Measurements from ENCODE around the gene GNL3. TPM values are rescaled to one million over a fixed set of nuclear protein-coding genes. Genes with fewer than 3 reads are reported as not detected.

Gene GNL3
- total RNA-seq, 5 donors from 2014 or later (not counting 1 experiment from before 2014, with no cell fraction given), result 77.1 to 110 (median 86.6) TPM

DNA sequence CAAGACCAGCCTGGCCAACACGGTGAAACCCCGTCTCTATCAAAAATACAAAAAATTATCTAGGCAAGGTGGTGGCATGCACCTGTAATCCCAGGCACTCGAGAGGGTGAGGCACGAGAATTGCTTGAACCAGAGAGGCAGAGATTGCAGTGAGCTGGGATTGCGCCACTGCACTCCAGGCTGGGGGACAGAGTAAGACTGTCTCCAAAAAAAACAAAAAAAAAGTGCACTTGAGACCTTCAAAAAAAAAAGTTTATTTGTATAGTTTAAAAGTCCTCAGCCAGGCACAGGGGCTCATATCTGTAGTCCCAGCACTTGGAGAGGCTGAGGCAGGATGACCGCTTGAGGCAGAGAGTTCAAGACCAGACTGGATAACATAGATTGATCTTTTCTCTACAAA is 2.2 kb upstream of the GNL3 start:
- Histone ChIP-seq H3K4me1 (ENCODE audit: control insufficient read depth in 1 of 2, extremely low read depth in 1 of 2, insufficient read depth in 2 of 2, low read length in 2 of 2) (peaks cover 17 to 23% of the 10 kb centered on the region in 2 experiments), H3K9me3 (no peaks in the 10 kb centered on the region), H3K4me3 (ENCODE audit: control insufficient read depth in 1 of 2, extremely low read depth in 1 of 2, low read length in 1 of 2) (no peak overlapping the region), H3K27me3 (replicated peaks in 1 of 2; ENCODE audit: control insufficient read depth in 2 of 2, extremely low read depth in 1 of 2, insufficient read depth in 2 of 2, low read length in 1 of 2) (no peaks in the 10 kb centered on the region), H3K36me3 (ENCODE audit: control insufficient read depth in 2 of 2, extremely low read depth in 1 of 2, insufficient read depth in 1 of 2, low read length in 1 of 2) (peaks cover 8 to 37% of the 10 kb centered on the region in 2 donors), H3K27ac (ENCODE audit: low read length) (no peak overlapping the region)
- ChIA-PET POLR2A (interaction anchor here in 1 of 2 donors (0.7 kb wide), 1 partner anchor 568 kb away, joined by 8 read pairs; no protein-coding TSS in a partner anchor), CTCF (no interaction called here)
- ATAC-seq (replicated peaks in 1 of 4) (no peak), DNase-seq (no peak)
- H3K9me3 Mint-ChIP-seq, result no peaks in the 10 kb centered on the region
- no peaks in the 10 kb centered on the region for H3K27me3 Mint-ChIP-seq
- peak overlapping the region in 1 of 2 donors; percentile 44 for H3K27ac Mint-ChIP-seq
- peak overlapping the region; percentile 21 to 99 (median 46) for H3K4me3 Mint-ChIP-seq
- WGBS (ENCODE audit: insufficient coverage), result 82% methylated on average over 4 of the region's 6 CpGs
- peaks cover 34% of the 10 kb centered on the region for H3K36me3 Mint-ChIP-seq
- H3K4me1 Mint-ChIP-seq, result peaks cover 55 to 79% (median 77%) of the 10 kb centered on the region in 3 donors

GRCh38 chr3:52684184-52684583 is 1.6 kb upstream of the GNL3 start:
- Mint-ChIP-seq H3K27ac (peak overlapping the region; percentile 83 to 95), H3K27me3 (no peaks in the 10 kb centered on the region), H3K4me3 (peak overlapping the region; percentile 89 to 99 (median 90)), H3K4me1 (peaks cover 49 to 76% (median 73%) of the 10 kb centered on the region in 3 donors), H3K36me3 (peaks cover 35% of the 10 kb centered on the region), H3K9me3 (no peaks in the 10 kb centered on the region)
- ChIA-PET CTCF (no interaction called here), POLR2A (interaction anchor here in 1 of 2 donors (0.7 kb wide), 1 partner anchor 567 kb away, joined by 8 read pairs; no protein-coding TSS in a partner anchor)
- H3K4me3 ChIP-seq (ENCODE audit: control insufficient read depth in 1 of 2, extremely low read depth in 1 of 2, low read length in 1 of 2), result no peak overlapping the region
- no peak overlapping the region for H3K27ac ChIP-seq (ENCODE audit: low read length)
- ATAC-seq (replicated peaks in 1 of 4) (no peak), DNase-seq (no peak)
- H3K9me3 ChIP-seq, result no peaks in the 10 kb centered on the region
- H3K27me3 ChIP-seq (replicated peaks in 1 of 2; ENCODE audit: control insufficient read depth in 2 of 2, extremely low read depth in 1 of 2, insufficient read depth in 2 of 2, low read length in 1 of 2), result no peaks in the 10 kb centered on the region
- no CpG with 5 or more reads among the region's 5 CpGs for WGBS (ENCODE audit: insufficient coverage)
- H3K4me1 ChIP-seq (ENCODE audit: control insufficient read depth in 1 of 2, extremely low read depth in 1 of 2, insufficient read depth in 2 of 2, low read length in 2 of 2), result peaks cover 17 to 23% of the 10 kb centered on the region in 2 experiments
- peaks cover 3 to 37% of the 10 kb centered on the region in 2 donors for H3K36me3 ChIP-seq (ENCODE audit: control insufficient read depth in 2 of 2, extremely low read depth in 1 of 2, insufficient read depth in 1 of 2, low read length in 1 of 2)

DNA sequence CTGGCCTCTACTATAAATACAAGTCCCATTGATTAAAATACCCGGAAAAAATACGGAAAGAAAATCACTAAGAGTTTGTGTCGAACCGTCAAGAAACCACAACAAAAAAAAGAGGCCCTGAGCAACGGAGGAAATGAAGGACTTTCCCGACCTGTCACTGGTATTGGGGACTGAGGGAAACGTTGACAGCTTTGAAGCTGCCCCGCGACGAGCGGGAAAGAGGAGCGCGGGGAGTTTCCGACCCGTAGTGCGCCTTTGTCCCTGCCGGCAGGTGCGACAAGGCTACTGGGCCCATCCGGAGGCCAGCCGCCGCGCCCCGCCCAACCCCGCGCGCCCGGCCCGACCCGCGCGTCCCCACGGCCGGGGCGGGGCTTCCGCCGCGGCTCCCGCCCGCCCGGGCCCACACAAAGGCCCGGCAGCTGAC is 535 bp upstream of the GNL3 start:
- H3K27me3 Mint-ChIP-seq, result no peaks in the 10 kb centered on the region
- H3K36me3 Mint-ChIP-seq, result peaks cover 36% of the 10 kb centered on the region
- Histone ChIP-seq H3K4me1 (ENCODE audit: control insufficient read depth in 1 of 2, extremely low read depth in 1 of 2, insufficient read depth in 2 of 2, low read length in 2 of 2) (peaks cover 17 to 23% of the 10 kb centered on the region in 2 experiments), H3K27me3 (replicated peaks in 1 of 2; ENCODE audit: control insufficient read depth in 2 of 2, extremely low read depth in 1 of 2, insufficient read depth in 2 of 2, low read length in 1 of 2) (no peaks in the 10 kb centered on the region), H3K4me3 (ENCODE audit: control insufficient read depth in 1 of 2, extremely low read depth in 1 of 2, low read length in 1 of 2) (peak overlapping the region; percentile 75 to 84), H3K27ac (ENCODE audit: low read length) (peak overlapping the region; percentile 91), H3K36me3 (ENCODE audit: control insufficient read depth in 2 of 2, extremely low read depth in 1 of 2, insufficient read depth in 1 of 2, low read length in 1 of 2) (peaks cover 0 to 40% of the 10 kb centered on the region in 2 donors), H3K9me3 (no peaks in the 10 kb centered on the region)
- CTCF ChIA-PET, result no interaction called here
- 0% methylated on average over 32 of the region's 41 CpGs for WGBS (ENCODE audit: insufficient coverage)
- DNase-seq, result peak in 33 of 35 experiments; percentile 51 to 88 (median 68)
- ATAC-seq (replicated peaks in 1 of 4), result peak; percentile 75 to 81 (median 78)
- POLR2A ChIA-PET, result no interaction called here
- no peaks in the 10 kb centered on the region for H3K9me3 Mint-ChIP-seq
- peaks cover 39 to 70% (median 66%) of the 10 kb centered on the region in 3 donors for H3K4me1 Mint-ChIP-seq
- peak overlapping the region; percentile 83 to 95 for H3K27ac Mint-ChIP-seq
- peak overlapping the region; percentile 89 to 99 (median 90) for H3K4me3 Mint-ChIP-seq

- H3K36me3 Mint-ChIP-seq, result peaks cover 46% of the 10 kb centered on the region
- WGBS (ENCODE audit: insufficient coverage), result no CpG with 5 or more reads among the region's 6 CpGs
- no peak overlapping the region for H3K27ac ChIP-seq (ENCODE audit: low read length)
- H3K4me3 ChIP-seq (ENCODE audit: control insufficient read depth in 1 of 2, extremely low read depth in 1 of 2, low read length in 1 of 2), result no peak overlapping the region
- peaks cover 23 to 52% (median 50%) of the 10 kb centered on the region in 3 donors for H3K4me1 Mint-ChIP-seq
- H3K27ac Mint-ChIP-seq, result no peak overlapping the region
- ATAC-seq (replicated peaks in 1 of 4) (no peak), DNase-seq (no peak)
- H3K27me3 Mint-ChIP-seq, result no peaks in the 10 kb centered on the region
- H3K4me3 Mint-ChIP-seq, result peak overlapping the region in 1 of 3 donors; percentile 21
- POLR2A ChIA-PET, result no interaction called here
- CTCF ChIA-PET, result no interaction called here
- H3K4me1 ChIP-seq (ENCODE audit: control insufficient read depth in 1 of 2, extremely low read depth in 1 of 2, insufficient read depth in 2 of 2, low read length in 2 of 2), result peaks cover 17 to 20% of the 10 kb centered on the region in 2 experiments
- H3K9me3 ChIP-seq, result no peaks in the 10 kb centered on the region
- no peaks in the 10 kb centered on the region for H3K9me3 Mint-ChIP-seq
- H3K36me3 ChIP-seq (ENCODE audit: control insufficient read depth in 2 of 2, extremely low read depth in 1 of 2, insufficient read depth in 1 of 2, low read length in 1 of 2), result peaks cover 3 to 66% of the 10 kb centered on the region in 2 donors
- no peaks in the 10 kb centered on the region for H3K27me3 ChIP-seq (replicated peaks in 1 of 2; ENCODE audit: control insufficient read depth in 2 of 2, extremely low read depth in 1 of 2, insufficient read depth in 2 of 2, low read length in 1 of 2)
These were observed 2.4 kb downstream of the GNL3 start for GRCh38 chr3:52688266-52688665.

- no peaks in the 10 kb centered on the region for H3K27me3 Mint-ChIP-seq
- Histone ChIP-seq H3K9me3 (no peaks in the 10 kb centered on the region), H3K27me3 (replicated peaks in 1 of 2; ENCODE audit: control insufficient read depth in 2 of 2, extremely low read depth in 1 of 2, insufficient read depth in 2 of 2, low read length in 1 of 2) (no peaks in the 10 kb centered on the region), H3K4me3 (ENCODE audit: control insufficient read depth in 1 of 2, extremely low read depth in 1 of 2, low read length in 1 of 2) (no peak overlapping the region), H3K36me3 (ENCODE audit: control insufficient read depth in 2 of 2, extremely low read depth in 1 of 2, insufficient read depth in 1 of 2, low read length in 1 of 2) (peaks cover 3 to 75% of the 10 kb centered on the region in 2 donors), H3K4me1 (ENCODE audit: control insufficient read depth in 1 of 2, extremely low read depth in 1 of 2, insufficient read depth in 2 of 2, low read length in 2 of 2) (peaks cover 13% of the 10 kb centered on the region in 2 experiments), H3K27ac (ENCODE audit: low read length) (peak overlapping the region; percentile 6)
- ChIA-PET POLR2A (interaction anchor here in 1 of 2 donors (1.6 kb wide), 1 partner anchor 16 kb away, joined by 3 read pairs; the partner anchor contains the start of genes GLT8D1 and SPCS1), CTCF (no interaction called here)
- peaks cover 52% of the 10 kb centered on the region for H3K36me3 Mint-ChIP-seq
- WGBS (ENCODE audit: insufficient coverage), result 94% methylated on average over 2 of the region's 3 CpGs
- no peak overlapping the region for H3K4me3 Mint-ChIP-seq
- H3K9me3 Mint-ChIP-seq, result no peaks in the 10 kb centered on the region
- H3K4me1 Mint-ChIP-seq, result peaks cover 19 to 48% (median 44%) of the 10 kb centered on the region in 3 donors
- DNase-seq (no peak), ATAC-seq (replicated peaks in 1 of 4) (no peak)
- no peak overlapping the region for H3K27ac Mint-ChIP-seq
These were observed 3.3 kb downstream of the GNL3 start for GRCh38 chr3:52689151-52689550.

- no peak overlapping the region for H3K4me3 ChIP-seq (ENCODE audit: control insufficient read depth in 1 of 2, extremely low read depth in 1 of 2, low read length in 1 of 2)
- H3K4me1 ChIP-seq (ENCODE audit: control insufficient read depth in 1 of 2, extremely low read depth in 1 of 2, insufficient read depth in 2 of 2, low read length in 2 of 2), result peaks cover 9 to 13% of the 10 kb centered on the region in 2 experiments
- peaks cover 4 to 88% of the 10 kb centered on the region in 2 donors for H3K36me3 ChIP-seq (ENCODE audit: control insufficient read depth in 2 of 2, extremely low read depth in 1 of 2, insufficient read depth in 1 of 2, low read length in 1 of 2)
- Mint-ChIP-seq H3K27me3 (no peaks in the 10 kb centered on the region), H3K4me3 (no peak overlapping the region), H3K36me3 (peaks cover 65% of the 10 kb centered on the region), H3K27ac (peak overlapping the region in 1 of 2 donors; percentile 34), H3K9me3 (no peaks in the 10 kb centered on the region), H3K4me1 (peaks cover 9 to 37% (median 33%) of the 10 kb centered on the region in 3 donors)
- CTCF ChIA-PET, result no interaction called here
- POLR2A ChIA-PET, result no interaction called here
- H3K27ac ChIP-seq (ENCODE audit: low read length), result no peak overlapping the region
- no peaks in the 10 kb centered on the region for H3K27me3 ChIP-seq (replicated peaks in 1 of 2; ENCODE audit: control insufficient read depth in 2 of 2, extremely low read depth in 1 of 2, insufficient read depth in 2 of 2, low read length in 1 of 2)
- 100% methylated on average over 2 of the region's 2 CpGs for WGBS (ENCODE audit: insufficient coverage)
- no peak for DNase-seq
- ATAC-seq (replicated peaks in 1 of 4), result no peak
- H3K9me3 ChIP-seq, result no peaks in the 10 kb centered on the region
These were observed 4.7 kb downstream of the GNL3 start for GRCh38 chr3:52690560-52690959.
